Ascending aorta (tissue), 2 donors: ENCODE measurements around the gene GRWD1. TPM values are rescaled to one million over a fixed set of nuclear protein-coding genes. Genes with fewer than 3 reads are reported as not detected.
A peak's percentile ranks its signal among the peaks of the same experiment; 100 is the strongest.
"Not testable (repeated sequence)": the region's sequence is repeated elsewhere in the genome, so short reads cannot be mapped to it uniquely, and the experiment has no call there.

Experiments
- DNase-seq, 2 donors: peaks; one replicate each; pipeline ENCODE4 v3.0.0-alpha.2; 2019; ENCODE audit warnings: low spot score in 2 of 2
- H3K27ac ChIP-seq, 2 donors: fragments of 200-600 bp; sonication (generic); one replicate each; pipeline ENCODE4 v1.5.1; 2016 to 2017; ENCODE audit warnings: mild to moderate bottlenecking in 1 of 2
- H3K27me3 ChIP-seq: fragments of 200-600 bp; sonication (generic); one replicate; pipeline ENCODE4 v1.5.1; 2017
- H3K36me3 ChIP-seq, 2 donors: fragments of 200-600 bp; sonication (generic); one replicate each; pipeline ENCODE4 v1.5.1; 2016
- H3K4me1 ChIP-seq, 2 donors: fragments of 200-600 bp; sonication (generic); one replicate each; pipeline ENCODE4 v1.5.1; 2016 to 2017; ENCODE audit warnings: mild to moderate bottlenecking in 1 of 2
- H3K4me3 ChIP-seq, 2 donors: fragments of 200-600 bp; sonication (generic); one replicate each; pipeline ENCODE4 v1.5.1; 2016 to 2017; ENCODE audit warnings: mild to moderate bottlenecking in 1 of 2
- H3K9me3 ChIP-seq, 2 donors: fragments of 200-600 bp; sonication (generic); one replicate each; pipeline ENCODE4 v1.5.1; 2016
- CTCF ChIP-seq, 3 experiments: fragments of 200-600 bp in 2 of 3; fragments of 450-650 bp in 1 of 3; sonication (generic) in 2 of 3; IDR thresholded peaks; one replicate each; pipeline ENCODE4 v1.5.1; 2016 to 2019; ENCODE audit warnings: antibody characterized with exemption in 3 of 3, mild to moderate bottlenecking in 1 of 3, moderate library complexity in 1 of 3
- intact Hi-C: fragments of 100-400 bp; cut with DNase I; formaldehyde crosslinking; loops from one replicate; pipeline ENCODE4 v1.15.1; 2023
- total RNA-seq: library from RNA; depleted of rRNA; stranded (reverse); fragments of >200 nt; gene quantifications from one replicate; pipeline ENCODE4 v1.1.0, GENCODE V29; 2016

The GRWD1 gene
- total RNA-seq, 1 donor from 2014 or later, result 16.0 TPM

GRCh38 chr19:48483301-48483700 lies 37.5 kb downstream of the GRWD1 start:
- H3K4me3 ChIP-seq, result no peak overlapping the region
- no peaks in the 10 kb centered on the region for H3K27me3 ChIP-seq
- TF ChIP-seq CTCF (IDR thresholded peaks at IDR 0.05), result no peak
- peaks cover 9 to 15% of the 10 kb centered on the region in 2 donors for H3K4me1 ChIP-seq
- intact Hi-C loops, result no loop called here
- H3K9me3 ChIP-seq, result no peaks in the 10 kb centered on the region
- H3K36me3 ChIP-seq, result peaks cover 1 to 9% of the 10 kb centered on the region in 2 donors
- H3K27ac ChIP-seq, result no peak overlapping the region
- no peak for DNase-seq

- intact Hi-C loops, result no loop called here
- TF ChIP-seq CTCF (IDR thresholded peaks at IDR 0.05), result no peak
- H3K4me1 ChIP-seq, result peaks cover 9 to 16% of the 10 kb centered on the region in 2 donors
- H3K27ac ChIP-seq, result no peak overlapping the region
- H3K27me3 ChIP-seq, result no peaks in the 10 kb centered on the region
- H3K9me3 ChIP-seq, result no peaks in the 10 kb centered on the region
- no peak overlapping the region for H3K4me3 ChIP-seq
- peaks cover 0 to under 1% of the 10 kb centered on the region in 2 donors for H3K36me3 ChIP-seq
- DNase-seq, result no peak
Observed at GRCh38 chr19:48484247-48484893, 38.6 kb downstream of the GRWD1 start.

GRCh38 chr19:48484931-48485612 lies 39.3 kb downstream of the GRWD1 start:
- Histone ChIP-seq H3K4me3 (no peak overlapping the region), H3K9me3 (no peaks in the 10 kb centered on the region), H3K4me1 (peaks cover 9 to 16% of the 10 kb centered on the region in 2 donors), H3K36me3 (no peaks in the 10 kb centered on the region), H3K27ac (no peak overlapping the region), H3K27me3 (no peaks in the 10 kb centered on the region)
- no peak for DNase-seq
- no peak for TF ChIP-seq CTCF (IDR thresholded peaks at IDR 0.05)
- intact Hi-C loops, result loop anchor here (5.0 kb wide), 1 partner anchor 123 kb away; the partner anchor contains the start of genes SYNGR4 and TMEM143

- H3K9me3 ChIP-seq, DNase-seq, H3K4me3 ChIP-seq, H3K27me3 ChIP-seq, H3K36me3 ChIP-seq, H3K27ac ChIP-seq: not testable (repeated sequence)
- H3K4me1 ChIP-seq, result peaks cover 2 to 14% of the 10 kb centered on the region in 2 donors
- intact Hi-C loops, result loop anchor here (5.0 kb wide), 1 partner anchor 124 kb away; the partner anchor contains the start of genes SYNGR4 and TMEM143
Observed at GRCh38 chr19:48486706-48487105, 40.9 kb downstream of the GRWD1 start.

GRCh38 chr19:48487544-48487943 lies 41.8 kb downstream of the GRWD1 start:
- no peaks in the 10 kb centered on the region for H3K36me3 ChIP-seq
- peaks cover 0 to 15% of the 10 kb centered on the region in 2 donors for H3K4me1 ChIP-seq
- intact Hi-C loops, result loop anchor here (5.0 kb wide), 1 partner anchor 125 kb away; the partner anchor contains the start of genes SYNGR4 and TMEM143
- H3K27me3 ChIP-seq, result no peaks in the 10 kb centered on the region
- DNase-seq, result no peak
- H3K4me3 ChIP-seq, result no peak overlapping the region
- TF ChIP-seq CTCF (IDR thresholded peaks at IDR 0.05), result no peak
- peak overlapping the region; percentile 24 to 62 for H3K27ac ChIP-seq
- H3K9me3 ChIP-seq, result no peaks in the 10 kb centered on the region

- Histone ChIP-seq H3K27ac (peak overlapping the region; percentile 35 to 62), H3K4me1 (peaks cover 0 to 15% of the 10 kb centered on the region in 2 donors), H3K9me3 (no peaks in the 10 kb centered on the region), H3K4me3 (no peak overlapping the region), H3K27me3 (no peaks in the 10 kb centered on the region), H3K36me3 (no peaks in the 10 kb centered on the region)
- intact Hi-C loops, result loop anchor here (2.0 to 5.0 kb wide), 2 partner anchors 19 to 126 kb away; partner anchors contain the start of genes CYTH2, SYNGR4 and TMEM143
- no peak for TF ChIP-seq CTCF (IDR thresholded peaks at IDR 0.05)
- DNase-seq, result peak; percentile 62 to 92
Observed at GRCh38 chr19:48487948-48488347, 42.2 kb downstream of the GRWD1 start.

GRCh38 chr19:48488478-48488877 lies 42.7 kb downstream of the GRWD1 start:
- intact Hi-C loops, result loop anchor here (2.0 to 5.0 kb wide), 2 partner anchors 20 to 126 kb away; partner anchors contain the start of genes CYTH2, SYNGR4 and TMEM143
- peaks cover 0 to 15% of the 10 kb centered on the region in 2 donors for H3K4me1 ChIP-seq

More at GRCh38 chr19:48488478-48488877, 42.7 kb downstream of the GRWD1 start:
- peak overlapping the region; percentile 35 to 62 for H3K27ac ChIP-seq
- DNase-seq, H3K36me3 ChIP-seq, H3K4me3 ChIP-seq, H3K27me3 ChIP-seq, H3K9me3 ChIP-seq: not testable (repeated sequence)
